ENCODE data around the gene ENG. TPM values are rescaled to one million over a fixed set of nuclear protein-coding genes. Genes with fewer than 3 reads are reported as not detected.

Gene ENG
- total RNA-seq, 1 experiment from 2014 or later, result 25.1 TPM

- no peaks in the 10 kb centered on the region for H3K27me3 ChIP-seq (ENCODE audit: control insufficient read depth, insufficient read depth, low read length)
- no peaks in the 10 kb centered on the region for H3K36me3 ChIP-seq (ENCODE audit: control insufficient read depth, insufficient read depth, low read length)
- TF ChIP-seq SIN3A (IDR thresholded peaks at IDR 0.05; ENCODE audit: borderline replicate concordance, insufficient read depth, low read depth, low read length) (no peak), TCF7L2 (IDR thresholded peaks at IDR 0.05; ENCODE audit: low read depth, low read length) (no peak), REST (IDR thresholded peaks at IDR 0.05; ENCODE audit: insufficient read depth in 1 of 2, low read depth in 2 of 2, low read length in 1 of 2) (no peak), POLR2AphosphoS5 (IDR thresholded peaks at IDR 0.05; ENCODE audit: low read depth, low read length) (no peak)
- TF ChIP-seq, protein P1, sequence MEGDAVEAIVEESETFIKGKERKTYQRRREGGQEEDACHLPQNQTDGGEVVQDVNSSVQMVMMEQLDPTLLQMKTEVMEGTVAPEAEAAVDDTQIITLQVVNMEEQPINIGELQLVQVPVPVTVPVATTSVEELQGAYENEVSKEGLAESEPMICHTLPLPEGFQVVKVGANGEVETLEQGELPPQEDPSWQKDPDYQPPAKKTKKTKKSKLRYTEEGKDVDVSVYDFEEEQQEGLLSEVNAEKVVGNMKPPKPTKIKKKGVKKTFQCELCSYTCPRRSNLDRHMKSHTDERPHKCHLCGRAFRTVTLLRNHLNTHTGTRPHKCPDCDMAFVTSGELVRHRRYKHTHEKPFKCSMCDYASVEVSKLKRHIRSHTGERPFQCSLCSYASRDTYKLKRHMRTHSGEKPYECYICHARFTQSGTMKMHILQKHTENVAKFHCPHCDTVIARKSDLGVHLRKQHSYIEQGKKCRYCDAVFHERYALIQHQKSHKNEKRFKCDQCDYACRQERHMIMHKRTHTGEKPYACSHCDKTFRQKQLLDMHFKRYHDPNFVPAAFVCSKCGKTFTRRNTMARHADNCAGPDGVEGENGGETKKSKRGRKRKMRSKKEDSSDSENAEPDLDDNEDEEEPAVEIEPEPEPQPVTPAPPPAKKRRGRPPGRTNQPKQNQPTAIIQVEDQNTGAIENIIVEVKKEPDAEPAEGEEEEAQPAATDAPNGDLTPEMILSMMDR (IDR thresholded peaks at IDR 0.05), result no peak
- peak overlapping the region; percentile 83; the same call in 1 of the 2 replicates for H3K27ac ChIP-seq (ENCODE audit: low read length)
- no TSS peak for BruUV-seq (replicated peaks)
- in situ Hi-C loops (cut with HindIII; ENCODE audit: low pct_unique_long_range_greater_than_20kb, low sequenced_read_pairs) (no loop called here), intact Hi-C loops (cut with micrococcal nuclease; ENCODE audit: unreplicated experiment) (loop anchor here (10.0 kb wide), 1 partner anchor 74 kb away; the partner anchor contains the start of gene FPGS)
- ATAC-seq, result no peak
- no peak overlapping the region for H3K4me3 ChIP-seq (ENCODE audit: low read depth in 2 of 2, low read length in 2 of 2)
- no peaks in the 10 kb centered on the region for H3K9me3 ChIP-seq (ENCODE audit: control insufficient read depth, insufficient read depth, low read depth, low read length)
- POLR2A ChIA-PET, result no interaction called here
- DNase-seq (ENCODE audit: low read depth, low spot score), result no peak
- CTCF ChIA-PET, result no interaction called here
- peaks cover 32% of the 10 kb centered on the region for H3K4me1 ChIP-seq (ENCODE audit: control insufficient read depth, insufficient read depth, low read length)
Observed at GRCh38 chr9:127878652-127879390, 24.4 kb upstream of the ENG start.

DNA sequence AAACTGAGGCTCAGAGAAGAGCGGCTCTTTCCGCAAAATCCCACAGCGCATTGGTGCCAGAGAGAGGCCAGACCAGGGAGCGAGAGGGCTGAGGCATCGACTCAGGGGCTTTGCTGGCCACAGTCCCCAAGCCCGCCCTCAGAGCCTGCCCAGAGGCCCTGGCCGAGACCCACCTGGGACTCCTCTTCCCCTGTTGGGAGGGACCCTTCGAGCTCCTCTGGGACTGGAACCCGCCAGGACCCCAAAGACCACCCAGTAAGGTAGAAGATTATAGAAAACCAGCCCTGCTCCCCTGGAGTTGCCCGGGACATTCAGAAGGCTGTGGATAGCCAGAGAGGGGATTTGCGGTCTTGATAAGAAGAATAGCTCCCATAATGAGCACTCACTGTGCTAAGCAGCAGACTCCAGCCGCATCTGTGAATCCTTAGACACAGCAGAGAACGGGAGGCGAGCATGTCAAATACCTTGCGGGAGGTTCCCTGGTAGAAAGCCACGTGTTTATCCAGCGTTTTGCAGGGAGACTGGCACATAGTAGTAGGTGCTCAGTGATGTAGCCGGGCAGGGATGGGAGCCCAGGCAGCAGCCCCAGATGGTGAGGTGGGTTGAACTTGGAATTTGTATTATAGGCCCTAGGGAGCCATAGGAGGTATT lies 23.7 kb upstream of the ENG start:
- ChIA-PET POLR2A (no interaction called here), CTCF (no interaction called here)
- intact Hi-C loops (cut with micrococcal nuclease; ENCODE audit: unreplicated experiment), result loop anchor here (10.0 kb wide), 1 partner anchor 73 kb away; the partner anchor contains the start of gene FPGS
- BruUV-seq (replicated peaks), result no TSS peak
- no peaks in the 10 kb centered on the region for H3K27me3 ChIP-seq (ENCODE audit: control insufficient read depth, insufficient read depth, low read length)
- H3K4me1 ChIP-seq (ENCODE audit: control insufficient read depth, insufficient read depth, low read length), result peaks cover 30% of the 10 kb centered on the region; the same call in 1 of the 2 replicates
- H3K27ac ChIP-seq (ENCODE audit: low read length), result peak overlapping the region; percentile 83
- DNase-seq (ENCODE audit: low read depth, low spot score) (no peak), ATAC-seq (peak; percentile 51)
- H3K36me3 ChIP-seq (ENCODE audit: control insufficient read depth, insufficient read depth, low read length), result no peaks in the 10 kb centered on the region
- in situ Hi-C loops (cut with HindIII; ENCODE audit: low pct_unique_long_range_greater_than_20kb, low sequenced_read_pairs), result no loop called here
- no peaks in the 10 kb centered on the region for H3K9me3 ChIP-seq (ENCODE audit: control insufficient read depth, insufficient read depth, low read depth, low read length)
- TF ChIP-seq, protein P1 (IDR thresholded peaks at IDR 0.05), result no peak
- no peak for TF ChIP-seq TCF7L2 (IDR thresholded peaks at IDR 0.05; ENCODE audit: low read depth, low read length)
- peak overlapping the region; percentile 39 to 64 for H3K4me3 ChIP-seq (ENCODE audit: low read depth in 2 of 2, low read length in 2 of 2)
